ENCODE data around the gene AFF1.
A peak's percentile ranks its signal among the peaks of the same experiment; 100 is the strongest.

AFF1 gene

DNA sequence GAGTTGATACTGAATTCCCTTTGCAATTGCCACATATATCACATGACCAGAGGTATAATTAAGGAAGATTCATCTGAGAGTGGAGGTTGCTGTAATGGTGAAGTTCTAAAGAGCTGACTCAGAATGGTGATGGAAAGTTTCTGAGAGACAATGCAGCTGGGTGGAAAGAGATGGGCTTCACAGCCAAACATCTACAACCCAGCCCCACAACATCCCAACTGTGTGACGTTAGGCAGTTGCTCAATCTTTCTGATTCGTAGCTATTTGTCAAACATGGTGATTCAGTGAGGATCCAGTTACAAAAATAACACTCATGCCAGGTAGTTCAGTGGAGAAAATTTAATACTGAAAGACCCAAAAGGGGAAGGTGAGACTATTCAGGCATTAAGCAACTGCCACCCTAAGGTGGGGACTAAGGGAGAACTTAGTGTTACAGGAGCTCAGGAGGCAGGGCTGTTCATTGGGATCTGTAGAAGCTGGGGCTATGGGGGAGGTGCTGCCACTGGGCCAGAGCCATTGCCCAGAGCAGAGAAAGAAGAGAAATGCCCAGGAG is 6.9 kb upstream of the AFF1 start:
- Histone ChIP-seq H3K36me3 (ENCODE audit: control insufficient read depth, insufficient read depth, low read length) (no peaks in the 10 kb centered on the region), H3K4me1 (ENCODE audit: control insufficient read depth, insufficient read depth, low read length) (peaks cover 10% of the 10 kb centered on the region), H3K27me3 (ENCODE audit: control insufficient read depth, insufficient read depth, low read length) (no peaks in the 10 kb centered on the region), H3K9me3 (ENCODE audit: control insufficient read depth, low read length) (no peaks in the 10 kb centered on the region), H3K4me3 (ENCODE audit: low read length) (no peak overlapping the region), H3K9ac (ENCODE audit: low read length) (no peak overlapping the region)

GRCh38 chr4:86928400-86929255 is 6.2 kb upstream of the AFF1 start:
- Histone ChIP-seq H3K4me3 (ENCODE audit: low read length) (no peak overlapping the region), H3K9me3 (ENCODE audit: control insufficient read depth, low read length) (no peaks in the 10 kb centered on the region), H3K27me3 (ENCODE audit: control insufficient read depth, insufficient read depth, low read length) (no peaks in the 10 kb centered on the region), H3K9ac (ENCODE audit: low read length) (no peak overlapping the region), H3K4me1 (ENCODE audit: control insufficient read depth, insufficient read depth, low read length) (peaks cover 11% of the 10 kb centered on the region), H3K36me3 (ENCODE audit: control insufficient read depth, insufficient read depth, low read length) (no peaks in the 10 kb centered on the region)

- no peaks in the 10 kb centered on the region for H3K36me3 ChIP-seq (ENCODE audit: control insufficient read depth, insufficient read depth, low read length)
- H3K4me3 ChIP-seq (ENCODE audit: low read length) = peak overlapping the region; percentile 46
- H3K9me3 ChIP-seq (ENCODE audit: control insufficient read depth, low read length) = no peaks in the 10 kb centered on the region
- H3K4me1 ChIP-seq (ENCODE audit: control insufficient read depth, insufficient read depth, low read length) = peaks cover 10% of the 10 kb centered on the region
- H3K9ac ChIP-seq (ENCODE audit: low read length) = peak overlapping the region; percentile 85
- no peaks in the 10 kb centered on the region for H3K27me3 ChIP-seq (ENCODE audit: control insufficient read depth, insufficient read depth, low read length)
These were observed 552 bp upstream of the AFF1 start for GRCh38 chr4:86934147-86934770.

- H3K9ac ChIP-seq (ENCODE audit: low read length) = peak overlapping the region; percentile 94
- no peaks in the 10 kb centered on the region for H3K36me3 ChIP-seq (ENCODE audit: control insufficient read depth, insufficient read depth, low read length)
- peaks cover 23% of the 10 kb centered on the region for H3K4me1 ChIP-seq (ENCODE audit: control insufficient read depth, insufficient read depth, low read length)
- H3K9me3 ChIP-seq (ENCODE audit: control insufficient read depth, low read length) = no peaks in the 10 kb centered on the region
- no peaks in the 10 kb centered on the region for H3K27me3 ChIP-seq (ENCODE audit: control insufficient read depth, insufficient read depth, low read length)
- peak overlapping the region; percentile 15 for H3K4me3 ChIP-seq (ENCODE audit: low read length)
These were observed 698 bp downstream of the AFF1 start for GRCh38 chr4:86935566-86935852.

- Histone ChIP-seq H3K4me1 (ENCODE audit: control insufficient read depth, insufficient read depth, low read length) (peaks cover 29% of the 10 kb centered on the region), H3K9ac (ENCODE audit: low read length) (peak overlapping the region; percentile 94), H3K27me3 (ENCODE audit: control insufficient read depth, insufficient read depth, low read length) (no peaks in the 10 kb centered on the region), H3K9me3 (ENCODE audit: control insufficient read depth, low read length) (no peaks in the 10 kb centered on the region), H3K36me3 (ENCODE audit: control insufficient read depth, insufficient read depth, low read length) (no peaks in the 10 kb centered on the region), H3K4me3 (ENCODE audit: low read length) (peak overlapping the region; percentile 15)
These were observed 1.3 kb downstream of the AFF1 start for GRCh38 chr4:86935853-86936733.

GRCh38 chr4:86938771-86939520 is 4.1 kb downstream of the AFF1 start:
- no peak overlapping the region for H3K4me3 ChIP-seq (ENCODE audit: low read length)
- H3K4me1 ChIP-seq (ENCODE audit: control insufficient read depth, insufficient read depth, low read length) = peaks cover 46% of the 10 kb centered on the region
- no peaks in the 10 kb centered on the region for H3K27me3 ChIP-seq (ENCODE audit: control insufficient read depth, insufficient read depth, low read length)

DNA sequence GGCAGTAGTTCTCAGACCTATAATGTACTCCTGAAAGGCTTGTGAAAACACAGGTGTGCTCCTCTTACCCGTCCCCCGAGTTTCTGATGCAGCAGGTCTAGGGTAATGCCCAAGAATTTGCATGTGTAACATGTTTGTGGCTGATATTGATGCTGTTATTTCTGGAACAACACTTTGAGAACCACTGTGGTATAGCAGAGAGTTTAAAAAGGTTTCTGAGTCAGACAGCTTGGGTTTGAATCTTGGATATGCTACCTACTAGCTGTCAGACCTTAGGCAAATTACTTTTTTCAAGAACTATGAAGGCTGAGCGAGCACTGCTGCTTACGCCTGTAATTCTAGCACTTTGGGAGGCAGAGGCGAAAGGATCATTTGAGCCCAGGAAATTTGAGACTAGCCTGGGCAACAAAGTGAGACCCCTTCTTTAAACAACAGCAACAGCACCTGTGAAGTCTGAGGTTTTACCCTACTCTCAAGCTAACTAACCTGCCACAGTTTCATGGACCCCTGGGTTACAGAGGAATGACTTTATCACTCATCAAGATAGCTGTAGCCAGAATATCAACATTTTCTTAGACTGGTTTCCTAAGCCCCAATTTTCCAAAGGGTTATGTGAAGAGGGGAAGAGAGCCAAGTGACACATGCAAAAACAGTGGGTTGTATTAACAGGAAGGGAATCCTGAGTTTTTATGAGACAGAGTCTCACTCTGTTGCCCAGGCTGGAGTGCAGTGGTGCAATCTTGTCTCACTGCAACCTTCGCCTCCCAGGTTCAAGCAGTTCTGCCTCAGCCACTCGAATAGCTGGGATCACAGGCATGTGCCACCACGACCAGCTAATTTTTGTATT is 5.1 kb downstream of the AFF1 start:
- no peaks in the 10 kb centered on the region for H3K9me3 ChIP-seq (ENCODE audit: control insufficient read depth, low read length)
- H3K36me3 ChIP-seq (ENCODE audit: control insufficient read depth, insufficient read depth, low read length) = no peaks in the 10 kb centered on the region
- no peak overlapping the region for H3K4me3 ChIP-seq (ENCODE audit: low read length)
- H3K27me3 ChIP-seq (ENCODE audit: control insufficient read depth, insufficient read depth, low read length) = no peaks in the 10 kb centered on the region
- peak overlapping the region; percentile 47 for H3K9ac ChIP-seq (ENCODE audit: low read length)
- H3K4me1 ChIP-seq (ENCODE audit: control insufficient read depth, insufficient read depth, low read length) = peaks cover 46% of the 10 kb centered on the region

More at GRCh38 chr4:86938771-86939520, 4.1 kb downstream of the AFF1 start:
- peak overlapping the region; percentile 47 for H3K9ac ChIP-seq (ENCODE audit: low read length)
- H3K36me3 ChIP-seq (ENCODE audit: control insufficient read depth, insufficient read depth, low read length) = no peaks in the 10 kb centered on the region
- H3K9me3 ChIP-seq (ENCODE audit: control insufficient read depth, low read length) = no peaks in the 10 kb centered on the region

DNA sequence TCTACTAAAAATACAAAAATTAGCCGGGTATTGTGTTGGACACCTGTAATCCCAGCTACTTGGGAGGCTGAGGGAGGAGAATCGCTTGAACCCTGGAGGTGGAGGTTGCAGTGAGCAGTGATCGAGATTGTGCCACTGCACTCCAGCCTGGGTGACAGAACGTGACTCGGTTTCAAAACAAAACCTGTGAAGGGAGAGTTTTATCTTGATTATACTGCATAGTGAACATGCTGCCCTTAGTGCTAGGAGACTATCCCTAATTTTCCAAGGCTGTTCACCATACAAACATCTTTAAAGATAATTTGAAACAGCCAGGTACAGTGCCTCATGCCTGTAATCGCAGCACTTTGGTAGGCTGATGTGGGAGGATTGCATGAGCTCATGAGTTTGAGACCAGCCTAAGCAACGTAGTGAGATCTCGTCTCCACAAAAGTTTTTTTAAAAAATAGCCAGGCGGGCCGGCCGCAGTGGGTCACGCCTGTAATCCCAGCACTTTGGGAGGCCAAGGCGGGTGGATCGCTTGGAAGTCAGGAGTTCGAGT is 6.2 kb downstream of the AFF1 start:
- H3K27me3 ChIP-seq (ENCODE audit: control insufficient read depth, insufficient read depth, low read length) = no peaks in the 10 kb centered on the region
- no peak overlapping the region for H3K4me3 ChIP-seq (ENCODE audit: low read length)
- no peak overlapping the region for H3K9ac ChIP-seq (ENCODE audit: low read length)
- peaks cover 46% of the 10 kb centered on the region for H3K4me1 ChIP-seq (ENCODE audit: control insufficient read depth, insufficient read depth, low read length)
- H3K36me3 ChIP-seq (ENCODE audit: control insufficient read depth, insufficient read depth, low read length) = no peaks in the 10 kb centered on the region
- no peaks in the 10 kb centered on the region for H3K9me3 ChIP-seq (ENCODE audit: control insufficient read depth, low read length)

- Histone ChIP-seq H3K9ac (ENCODE audit: low read length) (no peak overlapping the region), H3K27me3 (ENCODE audit: control insufficient read depth, insufficient read depth, low read length) (no peaks in the 10 kb centered on the region), H3K9me3 (ENCODE audit: control insufficient read depth, low read length) (no peaks in the 10 kb centered on the region), H3K4me3 (ENCODE audit: low read length) (no peak overlapping the region), H3K36me3 (ENCODE audit: control insufficient read depth, insufficient read depth, low read length) (no peaks in the 10 kb centered on the region), H3K4me1 (ENCODE audit: control insufficient read depth, insufficient read depth, low read length) (peaks cover 50% of the 10 kb centered on the region)
These were observed 7.4 kb downstream of the AFF1 start for GRCh38 chr4:86942185-86942666.

GRCh38 chr4:86944964-86945781 is 10.4 kb downstream of the AFF1 start:
- Histone ChIP-seq H3K4me3 (ENCODE audit: low read length) (no peak overlapping the region), H3K9ac (ENCODE audit: low read length) (no peak overlapping the region), H3K27me3 (ENCODE audit: control insufficient read depth, insufficient read depth, low read length) (no peaks in the 10 kb centered on the region), H3K9me3 (ENCODE audit: control insufficient read depth, low read length) (no peaks in the 10 kb centered on the region), H3K36me3 (ENCODE audit: control insufficient read depth, insufficient read depth, low read length) (no peaks in the 10 kb centered on the region), H3K4me1 (ENCODE audit: control insufficient read depth, insufficient read depth, low read length) (peaks cover 42% of the 10 kb centered on the region)

Data from mucosa of stomach (tissue), 1 donor.